HG02840 (cell line): ENCODE measurements around the gene OR2Y1.
"Not testable (repeated sequence)": the region's sequence is repeated elsewhere in the genome, so short reads cannot be mapped to it uniquely, and the experiment has no call there.

ENCODE experiments used
- ATAC-seq: cut with Tn5 transposase; IDR thresholded peaks from one replicate; pipeline ENCODE4 v1.9.1; 2021; ENCODE audit warnings: mild to moderate bottlenecking, moderate library complexity, moderate number of reproducible peaks; ENCODE audit not compliant: unreplicated experiment, low FRiP score

OR2Y1 gene

DNA sequence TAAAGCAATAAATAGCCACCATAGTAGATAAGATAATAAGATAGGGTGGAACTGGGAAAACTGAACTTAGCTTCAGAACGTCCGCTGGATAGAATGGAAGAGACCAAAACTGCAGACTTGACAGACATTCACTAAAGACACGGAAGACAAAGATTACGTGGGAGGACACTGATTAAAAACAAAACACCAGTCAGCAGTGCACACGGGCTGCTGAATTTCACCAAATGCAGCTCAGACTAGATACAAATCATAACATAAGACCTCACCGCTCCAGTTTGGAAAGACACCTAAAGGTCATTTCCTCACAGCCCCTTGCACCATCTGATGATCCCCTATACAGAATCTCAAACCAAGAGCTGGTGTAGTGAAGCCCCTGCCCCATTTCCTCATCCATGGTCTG lies 2.9 kb upstream of the OR2Y1 start:
- ATAC-seq: no peak

DNA sequence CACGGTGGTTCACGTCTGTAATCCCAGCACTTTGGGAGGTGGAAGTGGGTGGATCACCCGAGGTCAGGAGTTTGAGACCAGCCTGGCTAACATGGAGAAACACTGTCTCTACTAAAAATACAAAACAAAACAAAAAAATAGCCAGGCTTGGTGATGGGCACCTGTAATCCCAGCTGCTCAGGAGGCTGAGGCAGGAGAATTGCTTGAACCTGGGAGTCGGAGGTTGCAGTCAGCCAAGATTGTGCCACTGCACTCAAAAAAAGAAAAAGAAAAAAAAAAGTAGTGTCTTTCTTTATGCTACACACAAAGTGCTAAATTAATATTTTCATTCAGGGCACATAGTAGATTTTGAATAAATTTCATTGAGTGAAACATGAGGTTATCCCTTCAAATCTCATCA lies 1.1 kb upstream of the OR2Y1 start:
- ATAC-seq: not testable (repeated sequence)

DNA sequence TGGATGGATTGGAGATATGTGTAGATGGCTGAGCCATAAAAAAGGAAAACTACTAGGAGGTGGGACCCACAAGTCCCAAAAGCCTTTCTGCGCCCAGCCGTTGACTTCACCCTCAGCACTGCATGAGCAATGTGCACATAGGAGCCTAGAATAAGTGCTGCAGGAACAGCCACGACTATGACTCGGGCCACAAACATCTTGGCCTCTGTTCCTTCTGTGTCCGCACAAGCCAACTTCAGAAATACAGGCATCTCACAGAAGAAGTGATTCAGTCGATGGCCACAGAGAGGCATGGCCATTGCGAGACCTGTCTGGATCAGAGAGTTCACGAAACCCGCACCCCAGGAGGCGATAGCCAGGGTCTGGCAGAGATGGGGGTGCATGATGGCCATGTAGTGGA lies 587 bp downstream of the OR2Y1 start:
- ATAC-seq: no peak

DNA sequence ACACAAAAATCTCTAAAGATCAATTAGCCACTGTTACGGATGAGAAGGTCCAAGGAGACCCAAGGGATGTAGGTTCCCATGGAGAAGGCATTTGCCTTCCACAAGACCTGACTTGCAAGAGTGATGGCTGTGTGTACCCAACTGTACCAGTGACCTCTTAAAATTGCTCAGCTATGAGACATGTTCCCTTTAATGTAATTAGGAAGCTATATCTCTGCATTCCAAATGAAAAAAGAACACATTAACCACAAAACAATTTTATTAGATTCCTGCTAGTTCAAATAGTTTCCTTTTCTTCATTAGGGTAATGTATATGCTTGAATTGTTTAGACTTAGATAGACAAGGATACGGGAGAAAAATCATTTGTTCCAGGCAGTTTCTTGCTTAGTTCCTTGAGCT lies 3.3 kb downstream of the OR2Y1 start:
- ATAC-seq: no peak

DNA sequence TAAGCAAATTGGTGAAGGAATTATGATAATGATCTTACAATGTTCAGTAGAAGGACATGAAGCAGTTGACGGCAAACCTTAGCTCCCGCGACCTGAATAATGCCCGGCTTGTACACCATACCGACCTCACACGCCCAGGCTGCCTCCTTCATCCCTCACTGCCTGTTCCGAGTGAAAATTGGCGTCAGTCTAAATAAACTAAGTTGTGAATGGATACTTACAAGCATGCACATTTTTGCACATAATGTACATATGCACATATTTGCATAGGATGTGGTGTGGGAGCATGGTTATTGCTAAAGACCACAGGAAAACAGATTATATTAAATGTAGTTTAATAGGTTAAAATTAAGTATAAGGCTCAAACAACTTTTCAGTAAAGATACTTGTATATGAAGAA lies 14.9 kb downstream of the OR2Y1 start:
- no peak for ATAC-seq

DNA sequence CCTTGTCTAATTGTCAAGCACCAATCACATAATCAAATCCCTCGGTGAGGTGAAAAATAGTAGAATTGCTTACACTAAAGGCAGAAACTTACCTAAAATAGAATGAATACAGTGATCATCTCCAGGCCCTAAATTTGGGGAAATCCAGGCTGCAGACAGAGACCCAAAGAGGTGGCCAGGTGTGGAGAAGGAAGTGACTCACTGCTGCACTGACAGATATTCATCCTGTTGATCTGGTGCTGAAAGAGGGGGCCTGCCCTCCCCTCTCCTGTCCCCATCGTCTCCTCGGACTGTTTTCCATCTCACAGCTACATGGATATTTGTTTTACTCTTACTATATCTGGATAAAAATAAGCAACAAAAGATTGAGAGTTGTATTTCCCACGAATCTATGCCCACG lies 15.9 kb downstream of the OR2Y1 start:
- ATAC-seq: no peak

DNA sequence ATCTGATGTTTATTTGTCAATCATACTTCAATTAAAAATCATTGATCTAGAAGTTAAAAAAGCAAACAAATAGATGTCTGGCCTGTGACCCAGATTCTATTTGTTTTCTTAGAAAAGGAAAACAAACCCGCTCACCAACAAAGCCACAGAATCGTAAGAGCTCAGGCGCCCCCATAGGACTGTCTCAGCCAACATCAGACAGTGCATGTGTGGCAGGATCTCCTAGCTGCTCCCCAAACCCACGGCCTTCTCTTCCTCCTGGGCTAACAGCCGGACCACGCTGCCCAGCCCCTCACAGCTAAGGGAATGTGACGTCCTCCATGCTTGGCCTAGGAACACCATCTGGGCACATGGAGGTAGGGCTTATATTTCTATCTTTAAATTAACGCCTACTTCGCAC lies 19.4 kb downstream of the OR2Y1 start:
- ATAC-seq: no peak

DNA sequence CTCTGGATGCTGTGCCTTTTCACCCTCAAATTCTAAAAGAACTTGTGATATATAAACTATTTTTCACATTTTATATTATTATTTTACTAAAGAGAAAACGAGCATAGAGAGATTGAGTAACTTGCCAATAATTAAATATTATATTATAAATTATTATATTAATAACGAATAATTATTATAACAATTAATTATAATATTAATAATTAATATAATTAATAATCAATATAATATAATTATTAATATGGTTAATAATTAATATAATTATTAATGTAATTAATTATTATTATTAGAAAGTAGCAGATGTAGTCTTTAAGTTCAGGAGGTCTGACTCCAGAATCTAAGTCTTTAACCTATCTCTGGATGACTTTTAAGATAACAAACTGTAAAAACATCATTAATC lies 20.1 kb downstream of the OR2Y1 start:
- no peak for ATAC-seq

DNA sequence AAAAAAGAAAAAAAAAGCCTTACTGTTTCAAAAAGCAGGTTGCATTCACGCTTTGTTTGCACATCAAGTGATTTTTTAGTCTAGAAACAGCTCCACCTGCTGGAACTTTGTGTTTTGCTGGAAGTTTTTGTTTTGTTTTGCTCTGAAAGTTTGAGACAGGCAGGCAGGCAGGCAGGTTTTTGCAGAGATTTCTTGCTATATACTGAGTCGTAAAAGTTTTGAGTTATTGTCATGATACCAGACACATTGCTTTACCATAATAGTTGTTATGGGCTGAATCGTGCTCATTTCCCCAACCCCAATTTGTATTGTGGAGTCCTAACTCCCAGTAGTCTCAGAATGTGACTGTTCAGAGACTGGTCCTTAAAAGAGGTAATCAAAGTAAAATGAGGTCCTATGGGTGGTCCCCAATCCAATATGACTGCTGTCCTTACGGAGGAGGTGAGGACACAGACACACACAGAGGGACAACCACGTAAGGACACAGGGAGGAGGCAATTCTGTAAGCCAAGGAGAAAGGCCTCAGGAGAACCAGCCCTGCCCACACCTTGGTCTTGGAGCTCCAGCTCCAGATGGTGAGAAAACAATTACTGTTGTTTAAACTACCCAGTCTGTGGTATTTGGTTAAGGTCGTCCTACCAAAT lies 20.9 kb downstream of the OR2Y1 start:
- no peak for ATAC-seq

DNA sequence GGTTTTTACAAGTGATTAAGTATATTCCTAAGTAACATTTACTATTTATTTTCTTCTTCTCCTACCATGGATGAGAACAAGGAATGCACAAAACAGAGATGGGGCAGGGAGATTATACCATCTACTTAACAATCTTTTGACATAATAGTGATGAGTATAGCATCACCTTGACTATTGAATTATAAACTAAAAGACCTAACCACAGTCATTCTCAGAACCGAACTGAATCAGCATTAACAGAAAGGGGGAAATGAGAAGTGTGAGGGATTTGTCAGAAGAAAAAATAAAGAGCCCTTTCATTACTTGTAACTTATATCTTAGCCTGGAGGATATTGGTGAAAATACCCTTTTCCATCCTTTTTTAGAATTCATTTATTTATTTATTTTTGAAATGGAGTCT lies 21.9 kb downstream of the OR2Y1 start:
- no peak for ATAC-seq

DNA sequence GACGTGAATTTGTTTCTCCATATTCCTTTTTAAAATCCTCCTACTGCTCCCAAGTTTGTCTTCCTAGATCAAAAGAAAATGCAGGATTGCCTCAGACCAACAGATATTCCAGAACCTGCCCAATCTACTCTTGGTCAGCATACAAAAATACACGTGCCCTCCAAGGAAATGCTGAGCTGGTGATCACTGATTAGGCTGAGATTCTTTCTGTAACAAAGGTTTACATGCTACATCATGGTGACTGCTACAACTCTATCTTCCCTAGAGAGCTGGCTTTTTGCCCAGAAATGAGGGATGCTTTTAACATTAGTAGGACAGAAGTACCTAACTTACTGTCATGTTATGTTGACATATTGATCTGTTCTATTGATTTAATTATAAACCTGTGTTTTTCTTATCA lies 35.5 kb downstream of the OR2Y1 start:
- ATAC-seq: no peak

DNA sequence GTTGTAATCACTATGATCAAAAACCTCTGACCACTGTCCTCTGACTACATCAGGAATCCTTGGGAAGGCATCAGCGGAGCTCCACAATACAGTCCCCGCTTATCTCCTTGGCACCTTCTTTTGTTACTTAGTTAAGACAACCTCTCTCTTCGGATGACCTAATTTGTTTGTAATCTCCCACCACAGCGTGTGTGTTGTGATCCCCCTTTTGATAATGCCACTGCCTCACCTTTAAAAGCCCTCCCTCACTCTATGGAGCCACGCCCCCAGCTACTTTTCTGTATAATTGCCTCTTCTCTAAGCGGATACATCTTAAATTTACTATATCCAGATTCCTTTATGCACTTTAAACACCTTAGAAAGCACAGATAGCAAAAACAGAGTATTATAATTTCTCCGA lies 35.9 kb downstream of the OR2Y1 start:
- ATAC-seq: no peak

DNA sequence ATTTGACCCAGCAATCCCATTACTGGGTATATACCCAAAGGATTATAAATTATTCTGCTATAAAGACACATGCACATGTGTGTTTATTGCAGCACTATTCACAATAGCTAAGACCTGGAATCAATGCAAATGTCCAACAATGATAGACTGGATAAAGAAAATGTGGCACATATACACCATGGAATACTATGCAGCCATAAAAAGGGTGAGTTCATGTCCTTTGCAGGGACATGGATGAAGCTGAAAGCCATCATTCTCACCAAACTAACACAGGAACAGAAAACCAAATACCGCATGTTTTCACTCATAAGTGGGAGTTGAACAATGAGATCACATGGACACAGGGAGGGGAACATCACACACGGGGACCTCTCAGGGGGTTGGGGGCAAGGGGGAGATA lies 36.5 kb downstream of the OR2Y1 start:
- not testable (repeated sequence) for ATAC-seq

DNA sequence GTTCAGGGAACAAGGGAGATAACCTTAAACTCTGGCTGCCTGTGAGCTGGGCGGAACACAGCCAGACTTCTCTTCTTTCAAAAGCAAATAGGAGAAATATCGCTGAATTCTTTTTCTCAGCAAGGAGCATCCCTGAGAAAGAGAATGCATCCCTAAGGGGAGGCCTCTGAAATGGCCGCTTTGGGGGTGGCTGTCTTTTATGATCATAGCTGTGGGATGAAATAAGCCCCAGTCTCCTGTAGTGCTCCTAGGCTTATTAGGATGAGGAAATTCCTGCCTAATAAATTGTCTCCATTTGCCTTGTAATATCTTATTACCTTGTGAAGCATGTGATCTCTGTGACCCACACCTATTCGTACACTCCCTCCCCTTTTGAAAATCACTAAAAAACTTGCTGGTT lies 39.4 kb downstream of the OR2Y1 start:
- not testable (repeated sequence) for ATAC-seq

DNA sequence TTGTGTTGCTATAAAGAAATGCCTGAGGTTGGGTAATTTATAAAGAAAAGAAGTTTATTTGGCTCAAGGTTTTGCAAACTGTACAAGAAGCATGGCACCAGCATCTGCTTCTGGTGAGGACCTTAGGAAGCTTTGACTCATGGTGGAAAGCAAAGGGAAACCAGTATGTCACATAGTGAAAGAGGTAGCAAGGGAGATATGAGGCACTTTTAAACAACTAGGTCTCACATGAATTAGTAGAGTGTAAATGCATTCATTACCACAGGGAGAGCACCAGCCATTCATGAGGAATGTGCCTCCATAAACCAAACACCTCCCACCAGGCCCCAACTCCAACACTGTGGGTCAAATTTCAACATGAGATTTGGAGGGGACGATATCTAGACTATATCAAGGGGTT lies 40.8 kb downstream of the OR2Y1 start:
- no peak for ATAC-seq

DNA sequence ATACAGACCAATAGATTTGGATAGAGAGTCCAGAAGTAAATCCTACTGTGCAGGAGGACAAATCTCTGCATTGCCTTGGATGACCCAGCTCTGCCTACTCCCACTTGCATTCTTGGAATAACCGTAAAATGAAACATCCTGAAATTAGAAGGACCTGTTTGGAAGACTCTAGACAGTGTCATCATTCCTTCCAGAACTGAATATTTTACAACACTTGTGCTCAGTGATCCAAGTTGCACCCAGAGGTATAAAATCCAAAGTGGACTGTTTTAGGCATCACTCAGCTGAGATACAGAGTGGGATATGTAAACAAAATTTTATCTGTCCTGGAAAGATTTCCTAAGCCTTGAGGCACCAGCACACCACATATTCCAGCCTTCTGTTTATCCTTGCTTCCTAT lies 43.7 kb downstream of the OR2Y1 start:
- no peak for ATAC-seq

DNA sequence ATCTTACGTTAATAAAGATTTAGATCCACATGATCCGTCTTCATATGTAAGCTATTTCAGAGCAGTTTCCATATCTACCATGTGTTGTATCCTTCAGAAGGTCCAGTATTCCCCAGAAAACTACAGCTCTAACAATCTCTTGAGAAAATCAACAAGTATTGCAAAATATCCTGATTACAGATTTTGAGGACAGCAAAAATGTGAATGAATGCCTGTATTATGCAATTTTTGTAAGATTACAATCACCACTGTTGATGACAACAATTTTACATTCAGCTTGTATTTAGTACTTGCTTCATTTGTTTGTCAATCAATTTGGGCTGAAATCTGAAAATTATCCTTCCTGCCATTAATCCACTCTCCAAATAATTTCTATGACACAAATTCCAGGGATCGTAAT lies 47.4 kb downstream of the OR2Y1 start:
- no peak for ATAC-seq

DNA sequence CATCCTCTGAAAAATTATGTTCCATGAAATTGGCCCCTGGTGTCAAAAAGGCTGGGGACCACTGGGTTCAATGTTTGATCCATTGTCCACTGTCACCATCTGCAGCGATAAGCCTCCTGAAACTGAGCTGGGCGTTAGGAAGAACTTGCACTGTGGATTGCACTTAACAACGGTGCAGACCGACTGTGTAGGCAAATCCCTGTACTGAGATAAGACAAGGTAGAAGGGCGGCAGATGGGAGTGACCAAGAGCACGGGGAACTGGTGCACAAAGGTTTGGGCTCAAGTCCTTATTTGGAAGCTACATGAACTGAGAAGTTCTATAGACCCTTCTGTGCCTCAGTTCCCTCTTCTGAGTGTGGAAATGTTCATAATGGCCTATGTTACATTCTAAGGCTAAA lies 48.8 kb downstream of the OR2Y1 start:
- ATAC-seq: no peak

DNA sequence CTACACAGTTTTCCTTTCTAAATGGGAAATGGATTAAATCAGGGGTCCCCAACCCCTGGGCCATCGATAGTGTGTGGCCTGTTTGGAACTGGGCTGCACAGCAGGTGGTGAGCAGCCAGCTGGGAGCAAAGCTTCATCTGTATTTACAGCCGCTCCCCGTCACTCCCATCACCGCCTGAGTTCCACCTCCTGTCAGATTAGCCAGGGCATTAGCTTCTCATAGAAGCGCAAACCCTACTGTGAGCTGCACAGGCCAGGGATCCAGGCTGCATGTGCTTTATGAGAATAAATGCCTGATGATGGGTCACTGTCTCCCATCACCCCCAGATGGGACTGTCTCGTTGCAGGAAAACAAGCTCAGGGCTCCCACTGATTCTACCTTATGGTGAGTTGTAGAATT lies 49.3 kb downstream of the OR2Y1 start:
- ATAC-seq: no peak

DNA sequence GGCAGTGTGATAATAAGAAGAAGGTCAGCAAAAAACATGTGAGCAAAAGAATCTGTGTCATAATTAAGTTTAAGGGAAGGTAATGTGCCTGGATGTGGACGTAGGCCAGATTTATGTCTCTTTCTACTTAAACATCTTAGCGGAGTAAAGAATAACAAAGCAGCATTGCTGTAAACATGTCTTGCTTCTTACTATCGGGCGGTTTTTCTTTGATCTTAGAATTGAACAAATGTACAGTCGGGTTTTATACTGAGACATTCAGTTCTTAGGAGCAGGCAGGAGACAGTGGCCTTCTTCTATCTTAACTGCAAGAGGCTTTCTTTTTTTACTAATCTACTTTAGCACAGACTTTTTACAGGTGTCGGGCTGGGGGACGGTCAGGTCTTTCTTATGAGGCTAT lies 50.1 kb downstream of the OR2Y1 start:
- ATAC-seq: no peak
